H9 (cell line): Measurements from ENCODE around the gene RHEX. TPM values are rescaled to one million over a fixed set of nuclear protein-coding genes. Genes with fewer than 3 reads are reported as not detected.
"Not testable (repeated sequence)": the region's sequence is repeated elsewhere in the genome, so short reads cannot be mapped to it uniquely, and the experiment has no call there.

ENCODE experiments used
- DNase-seq: peaks from one replicate; pipeline ENCODE4 v3.0.0-alpha.2; 2017
- H2AFZ ChIP-seq: one replicate; pipeline ENCODE4 v1.6.1; 2013; ENCODE audit warnings: mild to moderate bottlenecking, low read length, control low read depth, moderate library complexity
- H2AK5ac ChIP-seq: 2 replicates; pipeline ENCODE4 v1.6.1; 2013; ENCODE audit warnings: low read length, control low read depth, mixed read lengths; ENCODE audit not compliant: insufficient read length
- H2BK120ac ChIP-seq: one replicate; pipeline ENCODE4 v1.6.1; 2013; ENCODE audit warnings: low read depth, mild to moderate bottlenecking, low read length, control low read depth, inconsistent platforms; ENCODE audit not compliant: poor library complexity, severe bottlenecking
- H2BK12ac ChIP-seq: 2 replicates; pipeline ENCODE4 v1.6.1; 2013; ENCODE audit warnings: low read length, control low read depth, mixed read lengths, low read depth; ENCODE audit not compliant: insufficient read length
- H2BK15ac ChIP-seq: 2 replicates; pipeline ENCODE4 v1.6.1; 2013; ENCODE audit warnings: low read depth, low read length, control low read depth
- H2BK20ac ChIP-seq: one replicate; pipeline ENCODE4 v1.6.1; 2013; ENCODE audit warnings: low read depth, mild to moderate bottlenecking, low read length, control low read depth, inconsistent platforms; ENCODE audit not compliant: poor library complexity, severe bottlenecking
- H2BK5ac ChIP-seq: 2 replicates; pipeline ENCODE4 v1.6.1; 2013; ENCODE audit warnings: low read length, control low read depth, mixed read lengths; ENCODE audit not compliant: insufficient read length
- H3K14ac ChIP-seq: 2 replicates; pipeline ENCODE4 v1.6.1; 2013; ENCODE audit warnings: low read length, control low read depth; ENCODE audit not compliant: insufficient read depth
- H3K18ac ChIP-seq: 2 replicates; pipeline ENCODE4 v1.6.1; 2013; ENCODE audit warnings: low read depth, mild to moderate bottlenecking, mixed read lengths, low read length, control low read depth; ENCODE audit not compliant: insufficient read length
- H3K23ac ChIP-seq: 2 replicates; pipeline ENCODE4 v1.6.1; 2013; ENCODE audit warnings: low read length, control low read depth, mixed read lengths, low read depth; ENCODE audit not compliant: insufficient read length
- H3K23me2 ChIP-seq: 2 replicates; pipeline ENCODE4 v1.6.1; 2013; ENCODE audit warnings: low read depth, mild to moderate bottlenecking, mixed read lengths, low read length, control low read depth; ENCODE audit not compliant: insufficient read length, poor library complexity, severe bottlenecking
- H3K27ac ChIP-seq: 2 replicates; pipeline ENCODE4 v1.5.1; 2013; ENCODE audit warnings: low read length, control low read depth, mixed read lengths, low read depth; ENCODE audit not compliant: insufficient read length
- H3K27me3 ChIP-seq: 2 replicates; pipeline ENCODE4 v1.6.1; 2013; ENCODE audit warnings: low read length, control low read depth, inconsistent platforms; ENCODE audit not compliant: insufficient read depth
- H3K4ac ChIP-seq: 2 replicates; pipeline ENCODE4 v1.6.1; 2013; ENCODE audit warnings: low read depth, mild to moderate bottlenecking, control low read depth, inconsistent platforms, low read length, moderate library complexity
- H3K4me1 ChIP-seq: 2 replicates; pipeline ENCODE4 v1.6.1; 2013; ENCODE audit warnings: low read length, control low read depth, inconsistent platforms; ENCODE audit not compliant: insufficient read depth
- H3K4me2 ChIP-seq: 2 replicates; pipeline ENCODE4 v1.6.1; 2013; ENCODE audit warnings: low read length, control low read depth, mixed read lengths; ENCODE audit not compliant: insufficient read length, insufficient read depth
- H3K56ac ChIP-seq: 2 replicates; pipeline ENCODE4 v1.6.1; 2013; ENCODE audit warnings: low read depth, mild to moderate bottlenecking, mixed read lengths, low read length, control low read depth; ENCODE audit not compliant: insufficient read length
- H3K79me1 ChIP-seq: 2 replicates; pipeline ENCODE4 v1.6.1; 2013; ENCODE audit warnings: low read depth, mild to moderate bottlenecking, moderate library complexity, low read length, control low read depth, inconsistent platforms; ENCODE audit not compliant: insufficient read depth, poor library complexity, severe bottlenecking
- H3K79me2 ChIP-seq: 2 replicates; pipeline ENCODE4 v1.6.1; 2013; ENCODE audit warnings: low read length, control low read depth, inconsistent platforms; ENCODE audit not compliant: insufficient read depth
- H3K9ac ChIP-seq: 2 replicates; pipeline ENCODE4 v1.6.1; 2013; ENCODE audit warnings: low read length, control low read depth, mixed read lengths; ENCODE audit not compliant: insufficient read length; ENCODE audit errors: extremely low read depth
- H3K9me3 ChIP-seq: one replicate; pipeline ENCODE4 v1.6.1; 2013; ENCODE audit warnings: low read depth, low read length, inconsistent platforms; ENCODE audit not compliant: control insufficient read depth
- H3T11ph ChIP-seq: one replicate; pipeline ENCODE4 v1.6.1; 2013; ENCODE audit warnings: mild to moderate bottlenecking, low read length, control low read depth, inconsistent platforms
- H4K20me1 ChIP-seq: one replicate; pipeline ENCODE4 v1.6.1; 2013; ENCODE audit not compliant: control insufficient read depth, insufficient read length, insufficient read depth
- H4K5ac ChIP-seq: 2 replicates; pipeline ENCODE4 v1.6.1; 2013; ENCODE audit warnings: low read depth, mild to moderate bottlenecking, mixed read lengths, low read length, control low read depth; ENCODE audit not compliant: insufficient read length
- H4K8ac ChIP-seq: replicated peaks from 2 replicates; pipeline ENCODE4 v1.6.1; 2013; ENCODE audit warnings: low read length, control low read depth, mixed read lengths, low read depth; ENCODE audit not compliant: insufficient read length
- H4K91ac ChIP-seq: 2 replicates; pipeline ENCODE4 v1.6.1; 2013; ENCODE audit warnings: low read depth, mild to moderate bottlenecking, moderate library complexity, mixed read lengths, low read length, control low read depth; ENCODE audit not compliant: insufficient read length
- H3K27ac Mint-ChIP-seq, 3 experiments: 2 replicates in 2 of 3; 3 replicates in 1 of 3; pipeline ENCODE4 v1.8.0; 2020 to 2021; ENCODE audit warnings: mixed read lengths in 3 of 3, mild to moderate bottlenecking in 1 of 3, moderate library complexity in 1 of 3
- H3K27me3 Mint-ChIP-seq: 2 replicates; pipeline ENCODE4 v1.8.0; 2021; ENCODE audit warnings: low read depth, mild to moderate bottlenecking, moderate library complexity, mixed read lengths
- H3K36me3 Mint-ChIP-seq, 3 experiments: 2 replicates in 2 of 3; 3 replicates in 1 of 3; pipeline ENCODE4 v1.8.0; 2020 to 2021; ENCODE audit warnings: low read depth in 3 of 3, mixed read lengths in 3 of 3; ENCODE audit not compliant: insufficient read depth in 1 of 3
- H3K4me1 Mint-ChIP-seq, 2 experiments: 2 replicates each; pipeline ENCODE4 v1.8.0; 2020; ENCODE audit warnings: mixed read lengths in 2 of 2
- H3K4me3 Mint-ChIP-seq, 2 experiments: 2 replicates in 1 of 2; 3 replicates in 1 of 2; pipeline ENCODE4 v1.8.0; 2020 to 2021; ENCODE audit warnings: mild to moderate bottlenecking in 2 of 2, mixed read lengths in 2 of 2, moderate library complexity in 1 of 2
- H3K9me3 Mint-ChIP-seq, 2 experiments: 2 replicates in 1 of 2; 3 replicates in 1 of 2; pipeline ENCODE4 v1.8.0; 2020; ENCODE audit warnings: mild to moderate bottlenecking in 2 of 2, mixed read lengths in 2 of 2, moderate library complexity in 1 of 2
- WGBS: extraction: QIAGEN DNeasy Blood & Tissue Kit; methylation state at CpG from one replicate; pipeline ENCODE4 v1.1.7; 2013; ENCODE audit warnings: missing lambda C conversion rate, low lambda C conversion rate, mixed read lengths; ENCODE audit not compliant: insufficient read length; ENCODE audit errors: extremely low coverage; 5-methylcytosine and 5-hydroxymethylcytosine counted together
- total RNA-seq: library from RNA; stranded (reverse); gene quantifications from 2 replicates; pipeline ENCODE4 v1.2.1, GENCODE V29; 2021
- TF ChIP-seq, protein P1 (sequence below): fragments of 200-600 bp; sonication (generic); conservative IDR thresholded peaks from 3 replicates; pipeline ENCODE4 v1.8.0; 2021; ENCODE audit warnings: antibody characterized with exemption, mild to moderate bottlenecking

Gene RHEX
- total RNA-seq, 1 experiment from 2014 or later: not detected

GRCh38 chr1:206050655-206051235, 2.2 kb upstream of the RHEX start:
- Histone ChIP-seq H4K5ac (no peak overlapping the region), H3K18ac (no peak overlapping the region), H3K23ac (no peak overlapping the region), H3K9me3 (no peaks in the 10 kb centered on the region), H4K91ac (no peak overlapping the region), H3T11ph (no peak overlapping the region), H3K23me2 (no peaks in the 10 kb centered on the region), H3K27ac (no peak overlapping the region), H2BK5ac (no peak overlapping the region), H3K4ac (no peak overlapping the region), H3K4me1 (0 out of 2 replicates have a peak, but pooled peaks cover 2% of the 10 kb centered on the region), H2BK12ac (no peak overlapping the region), H3K14ac (no peak overlapping the region), H2AK5ac (no peak overlapping the region), H4K20me1 (no peaks in the 10 kb centered on the region), H4K8ac (no peak overlapping the region), H3K79me2 (no peaks in the 10 kb centered on the region), H3K56ac (no peak overlapping the region), H3K9ac (no peak overlapping the region), H2BK15ac (no peak overlapping the region), H3K27me3 (no peaks in the 10 kb centered on the region), H2BK120ac (no peak overlapping the region), H2AFZ (no peak overlapping the region), H3K79me1 (no peaks in the 10 kb centered on the region), H2BK20ac (no peak overlapping the region), H3K4me2 (no peak overlapping the region)
- no CpG with 5 or more reads among the region's 6 CpGs for WGBS
- Mint-ChIP-seq H3K9me3 (peaks cover 5 to 7% of the 10 kb centered on the region in 2 experiments; a peak in 3 of 5 replicates), H3K27me3 (0 out of 2 replicates have a peak, but pooled peaks cover 2% of the 10 kb centered on the region), H3K36me3 (peaks cover 0 to 5% (median 2%) of the 10 kb centered on the region in 3 experiments; a peak in 3 of 7 replicates), H3K4me1 (peaks cover 7 to 13% of the 10 kb centered on the region in 2 experiments), H3K27ac (no peak overlapping the region), H3K4me3 (no peak overlapping the region)
- DNase-seq: no peak
- TF ChIP-seq, protein P1, sequence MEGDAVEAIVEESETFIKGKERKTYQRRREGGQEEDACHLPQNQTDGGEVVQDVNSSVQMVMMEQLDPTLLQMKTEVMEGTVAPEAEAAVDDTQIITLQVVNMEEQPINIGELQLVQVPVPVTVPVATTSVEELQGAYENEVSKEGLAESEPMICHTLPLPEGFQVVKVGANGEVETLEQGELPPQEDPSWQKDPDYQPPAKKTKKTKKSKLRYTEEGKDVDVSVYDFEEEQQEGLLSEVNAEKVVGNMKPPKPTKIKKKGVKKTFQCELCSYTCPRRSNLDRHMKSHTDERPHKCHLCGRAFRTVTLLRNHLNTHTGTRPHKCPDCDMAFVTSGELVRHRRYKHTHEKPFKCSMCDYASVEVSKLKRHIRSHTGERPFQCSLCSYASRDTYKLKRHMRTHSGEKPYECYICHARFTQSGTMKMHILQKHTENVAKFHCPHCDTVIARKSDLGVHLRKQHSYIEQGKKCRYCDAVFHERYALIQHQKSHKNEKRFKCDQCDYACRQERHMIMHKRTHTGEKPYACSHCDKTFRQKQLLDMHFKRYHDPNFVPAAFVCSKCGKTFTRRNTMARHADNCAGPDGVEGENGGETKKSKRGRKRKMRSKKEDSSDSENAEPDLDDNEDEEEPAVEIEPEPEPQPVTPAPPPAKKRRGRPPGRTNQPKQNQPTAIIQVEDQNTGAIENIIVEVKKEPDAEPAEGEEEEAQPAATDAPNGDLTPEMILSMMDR: no peak

DNA sequence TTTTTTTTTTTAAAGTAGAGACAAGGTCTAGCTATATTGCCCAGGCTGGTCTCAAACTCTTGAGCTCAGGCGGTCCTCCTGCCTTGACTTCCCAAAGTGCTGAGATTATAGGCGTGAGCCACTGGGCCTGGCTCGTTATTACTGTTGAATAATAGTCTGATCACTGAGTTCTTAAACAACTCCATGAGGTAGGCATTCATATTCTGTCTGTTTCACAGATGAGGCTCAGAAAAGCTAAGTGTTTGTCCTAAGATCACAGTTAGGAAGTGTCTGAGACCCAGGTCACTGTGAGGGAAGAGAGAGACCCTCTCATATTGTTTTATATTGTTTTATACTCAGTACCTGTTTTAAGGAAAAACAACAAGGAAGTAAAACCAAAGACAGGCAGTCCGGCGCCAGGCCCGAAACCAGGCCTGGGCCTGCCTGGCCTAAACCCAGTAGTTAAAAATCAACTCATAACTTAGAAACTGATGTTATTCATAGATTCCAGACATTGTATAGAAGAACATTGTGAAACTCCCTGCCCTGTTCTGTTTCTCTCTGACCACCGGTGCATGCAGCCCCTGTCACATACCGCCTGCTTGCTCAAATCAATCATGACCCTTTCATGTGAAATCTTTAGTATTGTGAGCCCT, 625 bp upstream of the RHEX start:
- H3K27ac ChIP-seq, H4K20me1 ChIP-seq, H3K36me3 Mint-ChIP-seq, H3K79me1 ChIP-seq, H3K4me2 ChIP-seq, H3K14ac ChIP-seq, H3K9ac ChIP-seq, H2AFZ ChIP-seq, H2BK12ac ChIP-seq, H3K9me3 ChIP-seq, H3K4me1 Mint-ChIP-seq, H3K79me2 ChIP-seq, H4K8ac ChIP-seq, H2BK20ac ChIP-seq, H2AK5ac ChIP-seq, H3T11ph ChIP-seq, H3K9me3 Mint-ChIP-seq, H3K27me3 Mint-ChIP-seq, H3K27me3 ChIP-seq, H2BK15ac ChIP-seq, H3K4me3 Mint-ChIP-seq, H3K4ac ChIP-seq, H2BK5ac ChIP-seq, H3K23me2 ChIP-seq, H3K56ac ChIP-seq, H2BK120ac ChIP-seq, H3K27ac Mint-ChIP-seq, H3K4me1 ChIP-seq, H3K18ac ChIP-seq, H3K23ac ChIP-seq, H4K91ac ChIP-seq, DNase-seq, H4K5ac ChIP-seq: not testable (repeated sequence)
- WGBS: no CpG with 5 or more reads among the region's 8 CpGs
